SK-N-SH (cell line): ENCODE data around the gene PIK3CA. TPM values are rescaled to one million over a fixed set of nuclear protein-coding genes. Genes with fewer than 3 reads are reported as not detected.

ENCODE experiments used
- CTCF ChIA-PET: fragments of 300-600, 350-600 bp; formaldehyde crosslinking; extraction: SDS; loops from one replicate; lab custom pipeline; 2021; lab: Yijun Ruan, JAX
- POLR2A ChIA-PET: fragments of 350-600 bp; sonication (Branson Sonifier 250); formaldehyde crosslinking; extraction: SDS; loops from one replicate; lab custom pipeline; 2020; ENCODE audit warnings: antibody characterized with exemption, inconsistent platforms; lab: Yijun Ruan, JAX
- DNase-seq: peaks from one replicate; pipeline ENCODE4 v3.0.0; 2012
- H2AFZ ChIP-seq: fragments of 200-600 bp; sonication (generic); 2 replicates; pipeline ENCODE4 v1.8.1; 2016; ENCODE audit warnings: antibody characterized with exemption, mild to moderate bottlenecking, low read depth
- H3F3A ChIP-seq: fragments of 200-600 bp; sonication (generic); replicated peaks from 2 replicates; pipeline ENCODE3; 2016; ENCODE audit warnings: antibody characterized with exemption, mild to moderate bottlenecking; ENCODE audit not compliant: insufficient read depth
- H3K27ac ChIP-seq, 2 experiments: fragments of 200-500 bp in 1 of 2; fragments of 200-600 bp in 1 of 2; sonication (Bioruptor generic) in 1 of 2; sonication (generic), shearing (Covaris generic) in 1 of 2; 2 replicates each; pipeline versions ENCODE4 v1.5.1 to v1.6.1; 2014 to 2016; ENCODE audit warnings: low read depth in 2 of 2, inconsistent platforms in 1 of 2, low read length in 1 of 2, mild to moderate bottlenecking in 1 of 2, mixed read lengths in 1 of 2
- H3K27me3 ChIP-seq: fragments of 200-600 bp; sonication (generic), shearing (Covaris generic); 2 replicates; pipeline ENCODE4 v1.6.1; 2016; ENCODE audit warnings: mixed run types; ENCODE audit not compliant: insufficient read depth
- H3K36me3 ChIP-seq, 2 experiments: fragments of 200-500 bp in 1 of 2; fragments of 200-600 bp in 1 of 2; sonication (Bioruptor generic) in 1 of 2; sonication (generic) in 1 of 2; replicated peaks in 1 of 2; 2 replicates each; pipeline versions ENCODE3 to v1.5.1; 2014 to 2016; ENCODE audit warnings: low read length in 1 of 2, mild to moderate bottlenecking in 1 of 2; ENCODE audit not compliant: insufficient read depth in 2 of 2, control insufficient read depth in 1 of 2
- H3K4me1 ChIP-seq, 2 experiments: fragments of 200-500 bp in 1 of 2; fragments of 200-600 bp in 1 of 2; sonication (Bioruptor generic) in 1 of 2; sonication (generic), shearing (Covaris generic) in 1 of 2; 2 replicates each; pipeline versions ENCODE4 v1.5.1 to v1.6.1; 2014 to 2016; ENCODE audit warnings: low read depth in 1 of 2, low read length in 1 of 2, mixed run types in 1 of 2; ENCODE audit not compliant: insufficient read depth in 2 of 2, control insufficient read depth in 1 of 2
- H3K4me2 ChIP-seq: fragments of 200-600 bp; sonication (generic), shearing (Covaris generic); 2 replicates; pipeline ENCODE4 v1.6.1; 2017; ENCODE audit warnings: mixed run types
- H3K4me3 ChIP-seq, 2 experiments: fragments of 200-500 bp in 1 of 2; fragments of 200-600 bp in 1 of 2; sonication (Bioruptor generic) in 1 of 2; sonication (generic), shearing (Covaris generic) in 1 of 2; 2 replicates each; pipeline versions ENCODE4 v1.5.1 to v1.8.1; 2014 to 2016; ENCODE audit warnings: low read depth in 2 of 2, inconsistent platforms in 1 of 2, low read length in 1 of 2, mild to moderate bottlenecking in 1 of 2, mixed read lengths in 1 of 2, moderate library complexity in 1 of 2
- H3K79me2 ChIP-seq: fragments of 200-600 bp; sonication (generic); 2 replicates; pipeline ENCODE4 v1.8.1; 2017; ENCODE audit warnings: mild to moderate bottlenecking; ENCODE audit not compliant: insufficient read depth
- H3K9ac ChIP-seq: fragments of 200-600 bp; sonication (generic); 2 replicates; pipeline ENCODE4 v1.6.1; 2017; ENCODE audit warnings: mixed run types
- H3K9me2 ChIP-seq: fragments of 200-600 bp; sonication (generic); 2 replicates; pipeline ENCODE4 v1.6.1; 2017; ENCODE audit warnings: mixed run types
- H3K9me3 ChIP-seq: fragments of 200-600 bp; sonication (generic); 2 replicates; pipeline ENCODE4 v1.6.1; 2017; ENCODE audit warnings: mixed run types, mild to moderate bottlenecking, moderate library complexity
- H4K20me1 ChIP-seq: fragments of 200-600 bp; sonication (generic); 2 replicates; pipeline ENCODE4 v1.6.1; 2017; ENCODE audit warnings: mild to moderate bottlenecking, mixed run types; ENCODE audit not compliant: insufficient read depth
- CHD2 ChIP-seq: fragments of 150-350 bp; IDR thresholded peaks from 2 replicates; pipeline ENCODE4 v1.6.1; 2018; ENCODE audit warnings: low read length; ENCODE audit not compliant: partially characterized antibody
- CTCF ChIP-seq: fragments of 200-600 bp; sonication (generic); IDR thresholded peaks from 2 replicates; pipeline ENCODE4 v1.6.1; 2017; ENCODE audit warnings: antibody characterized with exemption, mild to moderate bottlenecking, moderate library complexity
- ELF1 ChIP-seq: IDR thresholded peaks from 2 replicates; pipeline ENCODE4 v1.4.0; 2012
- FOXJ3 ChIP-seq: sonication (generic); formaldehyde crosslinking; IDR thresholded peaks from 2 replicates; pipeline ENCODE4 v1.5.1; 2020; ENCODE audit warnings: mild to moderate bottlenecking, missing genetic modification reagents
- GATA2 ChIP-seq: sonication (generic); formaldehyde crosslinking; IDR thresholded peaks from 2 replicates; pipeline ENCODE4 v1.5.0; 2020; ENCODE audit warnings: mild to moderate bottlenecking, missing genetic modification reagents
- JUND ChIP-seq: IDR thresholded peaks from 2 replicates; pipeline ENCODE4 v1.4.0; 2012
- MAX ChIP-seq: IDR thresholded peaks from 2 replicates; pipeline ENCODE4 v1.4.0; 2012; ENCODE audit warnings: low read depth
- MEF2A ChIP-seq: IDR thresholded peaks from 2 replicates; pipeline ENCODE4 v1.4.0; 2012; ENCODE audit warnings: low read depth, borderline replicate concordance
- MXI1 ChIP-seq: IDR thresholded peaks from 2 replicates; pipeline ENCODE4 v1.6.1; 2012; ENCODE audit warnings: mild to moderate bottlenecking, low read depth, low read length, improper control_type of control experiment
- NRF1 ChIP-seq: IDR thresholded peaks from 2 replicates; pipeline ENCODE4 v1.6.1; 2012; ENCODE audit warnings: low read depth, mild to moderate bottlenecking, low read length
- PBX3 ChIP-seq: IDR thresholded peaks from 2 replicates; pipeline ENCODE4; 2012
- POLR2AphosphoS5 ChIP-seq: IDR thresholded peaks from 2 replicates; pipeline ENCODE4 v1.6.1; 2012; ENCODE audit warnings: low read depth, low read length
- RAD21 ChIP-seq: IDR thresholded peaks from 2 replicates; pipeline ENCODE4 v1.6.1; 2012; ENCODE audit warnings: mild to moderate bottlenecking, low read length
- RCOR1 ChIP-seq: fragments of 150-350 bp; IDR thresholded peaks from 2 replicates; pipeline ENCODE4 v1.6.1; 2017; ENCODE audit warnings: antibody characterized with exemption, low read length
- REST ChIP-seq: IDR thresholded peaks from 2 replicates; pipeline ENCODE4 v1.6.1; 2012; ENCODE audit warnings: mild to moderate bottlenecking, low read depth, low read length, moderate library complexity
- RFX5 ChIP-seq: IDR thresholded peaks from 2 replicates; pipeline ENCODE4 v1.6.1; 2012; ENCODE audit warnings: mild to moderate bottlenecking, improper control_type of control experiment, low read length
- RXRA ChIP-seq: IDR thresholded peaks from 2 replicates; pipeline ENCODE4 v1.4.0; 2012; ENCODE audit warnings: low read depth, mild to moderate bottlenecking, borderline replicate concordance
- TAF1 ChIP-seq: IDR thresholded peaks from 2 replicates; pipeline ENCODE4 v1.6.1; 2012; ENCODE audit warnings: low read depth, mild to moderate bottlenecking, low read length, moderate library complexity, borderline replicate concordance
- TCF12 ChIP-seq: IDR thresholded peaks from 2 replicates; pipeline ENCODE4 v1.4.0; 2012
- TEAD4 ChIP-seq: IDR thresholded peaks from 2 replicates; pipeline ENCODE4 v1.4.0; 2012; ENCODE audit warnings: mild to moderate bottlenecking, borderline replicate concordance; ENCODE audit not compliant: insufficient read depth
- USF1 ChIP-seq: IDR thresholded peaks from 2 replicates; pipeline ENCODE4 v1.4.0; 2012; ENCODE audit warnings: low read depth, borderline replicate concordance
- USF2 ChIP-seq: fragments of 150-350 bp; IDR thresholded peaks from 2 replicates; pipeline ENCODE4 v1.6.1; 2017; ENCODE audit warnings: antibody characterized with exemption, low read length, low read depth, borderline replicate concordance
- WGBS: methylation state at CpG from one replicate; pipeline ENCODE4 v1.1.6; 2017; ENCODE audit warnings: low lambda C conversion rate; 5-methylcytosine and 5-hydroxymethylcytosine counted together
- polyA plus RNA-seq, 3 experiments: library from polyadenylated mRNA; depleted of rRNA; stranded (reverse); fragments of >200 nt; gene quantifications; 2 replicates each; pipeline ENCODE4 v1.2.3, GENCODE V29; 2012

Gene PIK3CA
- polyA plus RNA-seq, 1 of the 3 experiments (the other 2 are of a cell fraction) = 3.2 TPM

GRCh38 chr3:179172546-179172945, 24.4 kb downstream of the PIK3CA start:
- peaks cover 74% of the 10 kb centered on the region for H3K79me2 ChIP-seq
- H3K9ac ChIP-seq = no peak overlapping the region
- DNase-seq = no peak
- peaks cover 9% of the 10 kb centered on the region; the same call in 1 of the 2 replicates for H3K9me3 ChIP-seq
- no peak overlapping the region for H3K4me2 ChIP-seq
- H3K4me3 ChIP-seq = no peak overlapping the region
- CTCF ChIA-PET = no interaction called here
- no peaks in the 10 kb centered on the region for H3K9me2 ChIP-seq
- no peaks in the 10 kb centered on the region for H3F3A ChIP-seq
- H3K4me1 ChIP-seq = no peaks in the 10 kb centered on the region
- H2AFZ ChIP-seq = no peak overlapping the region
- no peaks in the 10 kb centered on the region for H3K27me3 ChIP-seq
- peaks cover 9% of the 10 kb centered on the region; the same call in 1 of the 2 replicates for H4K20me1 ChIP-seq
- H3K36me3 ChIP-seq = peaks cover 0 to 5% of the 10 kb centered on the region in 2 experiments
- H3K27ac ChIP-seq = no peak overlapping the region
- POLR2A ChIA-PET = no interaction called here
- no peak for TF ChIP-seq JUND
- no peak for TF ChIP-seq FOXJ3 (CRISPR knock-in tag)
- no peak for TF ChIP-seq PBX3
- no peak for TF ChIP-seq POLR2AphosphoS5

- no peak overlapping the region for H2AFZ ChIP-seq
- H3K36me3 ChIP-seq = no peaks in the 10 kb centered on the region
- no peak overlapping the region for H3K4me3 ChIP-seq
- no peak overlapping the region for H3K27ac ChIP-seq
- no peak overlapping the region for H3K4me2 ChIP-seq
- ChIA-PET CTCF (no interaction called here), POLR2A (no interaction called here)
- H3K9me2 ChIP-seq = no peaks in the 10 kb centered on the region
- H3K79me2 ChIP-seq = peaks cover 72% of the 10 kb centered on the region
- peaks cover 4% of the 10 kb centered on the region in 2 experiments; a peak in 3 of 4 replicates for H3K4me1 ChIP-seq
- H3K9me3 ChIP-seq = peaks cover 9% of the 10 kb centered on the region; the same call in 1 of the 2 replicates
- H3K9ac ChIP-seq = no peak overlapping the region
- WGBS = 100% methylated on average over 3 of the region's 3 CpGs
- DNase-seq = no peak
- peaks cover 13% of the 10 kb centered on the region; the same call in 1 of the 2 replicates for H4K20me1 ChIP-seq
- no peaks in the 10 kb centered on the region for H3F3A ChIP-seq
- H3K27me3 ChIP-seq = no peaks in the 10 kb centered on the region
- TF ChIP-seq USF2 (no peak), CTCF (no peak), TAF1 (no peak), RCOR1 (no peak), MAX (no peak), TEAD4 (no peak), RFX5 (no peak), ELF1 (no peak), GATA2 (CRISPR knock-in tag) (no peak), FOXJ3 (CRISPR knock-in tag) (no peak), NRF1 (no peak), MEF2A (no peak), TCF12 (no peak), MXI1 (no peak), CHD2 (no peak), RXRA (no peak), REST (no peak), RAD21 (no peak), USF1 (no peak)
These were observed 26.2 kb downstream of the PIK3CA start for GRCh38 chr3:179174316-179174715.
